GF-D8 (cell line): Measurements from ENCODE around the gene SPEG.

Experiments used
- DNase-seq: peaks from one replicate; lab custom pipeline; 2025; lab: John Stamatoyannopoulos, UW

SPEG gene

GRCh38 chr2:219480004-219480403 is 45.4 kb downstream of the SPEG start:
- DNase-seq = no peak

- no peak for DNase-seq
Observed at GRCh38 chr2:219482674-219483405, 48.2 kb downstream of the SPEG start.

- DNase-seq = no peak
Observed at GRCh38 chr2:219483451-219484342, 49.1 kb downstream of the SPEG start.

GRCh38 chr2:219484343-219485200 is 49.9 kb downstream of the SPEG start:
- no peak for DNase-seq

GRCh38 chr2:219485201-219485580 is 50.5 kb downstream of the SPEG start:
- no peak for DNase-seq

- no peak for DNase-seq
Observed at GRCh38 chr2:219486380-219486959, 51.8 kb downstream of the SPEG start.

- DNase-seq = no peak
Observed at GRCh38 chr2:219488149-219488843, 53.7 kb downstream of the SPEG start.

- no peak for DNase-seq
Observed at GRCh38 chr2:219488844-219489194, 54.2 kb downstream of the SPEG start.

- no peak for DNase-seq
Observed at GRCh38 chr2:219489315-219489714, 54.7 kb downstream of the SPEG start.

GRCh38 chr2:219490186-219490585 is 55.5 kb downstream of the SPEG start:
- no peak for DNase-seq

- no peak for DNase-seq
Observed at GRCh38 chr2:219490600-219491130, 56.0 kb downstream of the SPEG start.

GRCh38 chr2:219491278-219491963 is 56.8 kb downstream of the SPEG start:
- DNase-seq = no peak

- no peak for DNase-seq
Observed at GRCh38 chr2:219492575-219492974, 57.9 kb downstream of the SPEG start.

GRCh38 chr2:219493086-219493485 is 58.4 kb downstream of the SPEG start:
- no peak for DNase-seq

- no peak for DNase-seq
Observed at GRCh38 chr2:219494952-219495530, 60.4 kb downstream of the SPEG start.

- no peak for DNase-seq
Observed at GRCh38 chr2:219495531-219496122, 61.0 kb downstream of the SPEG start.

- DNase-seq = no peak
Observed at GRCh38 chr2:219496247-219496824, 61.7 kb downstream of the SPEG start.

GRCh38 chr2:219496825-219497494 is 62.3 kb downstream of the SPEG start:
- DNase-seq = no peak
